HG03196 (cell line): Measurements from ENCODE around the gene ACVR2A.

Experiments
- ATAC-seq: cut with Tn5 transposase; IDR thresholded peaks from one replicate; pipeline ENCODE4 v1.9.1; 2021; ENCODE audit not compliant: unreplicated experiment

The ACVR2A gene

GRCh38 chr2:147854557-147855134, 9.8 kb downstream of the ACVR2A start:
- ATAC-seq = no peak

GRCh38 chr2:147855316-147855715, 10.5 kb downstream of the ACVR2A start:
- ATAC-seq = no peak

GRCh38 chr2:147855977-147856376, 11.1 kb downstream of the ACVR2A start:
- no peak for ATAC-seq

GRCh38 chr2:147860009-147860408, 15.2 kb downstream of the ACVR2A start:
- ATAC-seq = no peak

- no peak for ATAC-seq
Observed at GRCh38 chr2:147862859-147863516, 18.2 kb downstream of the ACVR2A start.

- ATAC-seq = no peak
Observed at GRCh38 chr2:147863835-147864234, 19.0 kb downstream of the ACVR2A start.

GRCh38 chr2:147865560-147865959, 20.7 kb downstream of the ACVR2A start:
- no peak for ATAC-seq

GRCh38 chr2:147867050-147867449, 22.2 kb downstream of the ACVR2A start:
- no peak for ATAC-seq

- no peak for ATAC-seq
Observed at GRCh38 chr2:147869934-147870333, 25.1 kb downstream of the ACVR2A start.

- ATAC-seq = no peak
Observed at GRCh38 chr2:147872967-147873366, 28.1 kb downstream of the ACVR2A start.

GRCh38 chr2:147873859-147874483, 29.1 kb downstream of the ACVR2A start:
- no peak for ATAC-seq

- no peak for ATAC-seq
Observed at GRCh38 chr2:147879846-147880245, 35.0 kb downstream of the ACVR2A start.

GRCh38 chr2:147882631-147883030, 37.8 kb downstream of the ACVR2A start:
- ATAC-seq = no peak

- no peak for ATAC-seq
Observed at GRCh38 chr2:147884830-147885229, 40.0 kb downstream of the ACVR2A start.

GRCh38 chr2:147886136-147886535, 41.3 kb downstream of the ACVR2A start:
- no peak for ATAC-seq

- ATAC-seq = no peak
Observed at GRCh38 chr2:147888680-147889079, 43.9 kb downstream of the ACVR2A start.

GRCh38 chr2:147904051-147904450, 59.2 kb downstream of the ACVR2A start:
- no peak for ATAC-seq

- no peak for ATAC-seq
Observed at GRCh38 chr2:147909178-147909577, 64.3 kb downstream of the ACVR2A start.

- ATAC-seq = no peak
Observed at GRCh38 chr2:147910990-147911473, 66.2 kb downstream of the ACVR2A start.

GRCh38 chr2:147913701-147914480, 69.1 kb downstream of the ACVR2A start:
- ATAC-seq = no peak

- no peak for ATAC-seq
Observed at GRCh38 chr2:147916067-147916466, 71.2 kb downstream of the ACVR2A start.

GRCh38 chr2:147916723-147917122, 71.9 kb downstream of the ACVR2A start:
- ATAC-seq = no peak
